PC-3 (cell line): ENCODE data around the gene LIN37.

Experiments
- CTCF ChIP-seq: fragments of 300-600 bp; sonication (generic); conservative IDR thresholded peaks from 2 replicates; pipeline ENCODE4 v1.5.1; 2017; ENCODE audit warnings: antibody characterized with exemption, low read depth, mild to moderate bottlenecking, low read length
- EZH2 ChIP-seq: fragments of 300-600 bp; sonication (generic); IDR thresholded peaks from one replicate; pipeline ENCODE4 v1.6.1; 2017; ENCODE audit warnings: antibody characterized with exemption, mild to moderate bottlenecking, low read length; ENCODE audit not compliant: unreplicated experiment

DNA sequence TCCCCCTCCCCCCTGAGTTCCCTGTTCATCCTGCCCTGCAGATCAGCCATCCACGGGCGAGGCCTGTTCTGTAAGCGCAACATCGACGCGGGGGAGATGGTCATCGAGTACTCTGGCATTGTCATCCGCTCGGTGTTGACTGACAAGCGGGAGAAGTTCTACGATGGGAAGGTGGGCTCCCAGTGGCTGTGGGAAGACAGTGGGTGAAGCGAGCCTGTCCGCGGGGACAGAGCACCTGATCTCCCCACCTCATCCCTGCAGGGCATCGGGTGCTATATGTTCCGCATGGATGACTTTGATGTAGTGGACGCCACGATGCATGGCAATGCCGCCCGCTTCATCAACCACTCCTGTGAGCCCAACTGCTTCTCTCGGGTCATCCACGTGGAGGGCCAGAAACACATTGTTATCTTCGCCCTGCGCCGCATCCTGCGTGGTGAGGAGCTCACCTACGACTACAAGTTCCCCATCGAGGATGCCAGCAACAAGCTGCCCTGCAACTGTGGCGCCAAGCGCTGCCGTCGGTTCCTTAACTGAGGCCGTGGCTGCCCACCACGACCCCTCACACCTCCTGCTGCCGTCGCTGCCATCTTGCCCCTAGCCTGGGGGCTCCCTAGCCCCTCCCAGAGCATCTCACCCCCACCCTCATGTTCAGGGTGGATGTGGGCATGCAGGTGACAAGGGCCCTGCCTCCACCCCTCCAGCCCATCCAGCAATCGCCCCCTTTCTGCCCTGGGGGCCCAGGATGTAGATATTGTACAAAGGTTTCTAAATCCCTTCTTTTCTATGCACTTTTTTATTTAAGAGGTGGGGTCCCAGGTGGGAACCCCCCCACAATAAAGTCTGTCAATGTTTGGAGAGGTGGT lies 10.1 kb upstream of the LIN37 start:
- TF ChIP-seq CTCF, result no peak
- no peak for TF ChIP-seq EZH2
